Measurements from ENCODE around the gene FLT3LG.

FLT3LG gene, protein sequence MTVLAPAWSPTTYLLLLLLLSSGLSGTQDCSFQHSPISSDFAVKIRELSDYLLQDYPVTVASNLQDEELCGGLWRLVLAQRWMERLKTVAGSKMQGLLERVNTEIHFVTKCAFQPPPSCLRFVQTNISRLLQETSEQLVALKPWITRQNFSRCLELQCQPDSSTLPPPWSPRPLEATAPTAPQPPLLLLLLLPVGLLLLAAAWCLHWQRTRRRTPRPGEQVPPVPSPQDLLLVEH

DNA sequence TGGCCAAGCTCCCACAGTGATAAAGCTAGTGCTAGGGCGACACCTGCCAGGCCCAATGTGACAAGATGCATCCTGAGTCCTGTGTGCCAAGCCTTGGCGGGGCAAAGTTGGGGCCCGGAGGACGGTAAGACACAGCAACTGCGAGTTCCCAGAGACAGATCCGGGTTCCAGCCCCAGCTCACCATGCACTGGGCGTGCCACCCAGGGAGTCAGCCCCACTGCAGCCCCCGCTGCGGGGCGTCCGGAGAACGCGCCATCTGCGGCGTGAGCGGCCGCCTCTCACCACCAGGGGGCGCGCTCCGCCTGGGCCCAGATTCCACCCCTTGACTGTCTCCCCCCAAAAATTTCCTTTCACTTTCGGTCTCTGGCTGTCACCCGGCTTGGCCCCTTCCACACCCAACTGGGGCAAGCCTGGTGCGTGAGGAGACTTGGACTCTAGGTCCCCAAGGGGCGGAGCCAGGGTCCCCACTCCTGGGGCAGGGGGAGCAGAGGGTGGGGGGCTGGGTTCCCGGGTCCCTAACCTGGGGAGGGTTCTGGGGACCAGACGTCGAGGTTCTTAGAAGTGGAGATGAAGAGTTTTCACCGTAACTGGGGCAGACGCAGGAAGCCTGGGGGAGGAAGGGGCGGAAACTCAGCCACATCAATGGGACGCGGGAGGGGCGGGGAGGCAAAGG, at the start of gene FLT3LG:
Gene FLT3LG, plus strand, starts transcription at position 348 of the 674 bp plus-strand sequence. CDS start 425 bp downstream, outside the sequence.
- DNase-seq (ENCODE audit: low spot score) = peak; percentile 85

DNA sequence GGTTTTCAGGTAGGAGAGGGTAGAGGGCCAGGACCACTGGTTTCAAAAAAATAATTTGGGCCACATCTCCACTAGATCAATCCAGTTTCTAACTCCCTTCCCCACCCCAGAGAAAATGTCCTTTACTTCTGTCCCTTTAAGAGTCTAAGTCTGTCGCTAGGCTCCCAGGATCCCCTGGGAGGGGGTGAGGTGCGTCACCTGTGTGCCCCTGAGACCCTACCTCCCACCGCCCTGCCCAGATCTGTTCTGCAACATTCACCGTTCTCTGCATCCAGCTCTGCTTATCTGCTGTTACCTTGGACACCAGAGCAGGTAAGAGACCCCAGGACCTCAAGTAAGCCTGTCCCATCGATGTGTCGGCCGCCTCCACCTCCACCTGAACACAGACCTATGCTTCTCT, 48.8 kb upstream of the FLT3LG start, which contains the start of gene GFY:
Gene GFY, plus strand, starts transcription at position 211 of the 400 bp plus-strand sequence. CDS start 1,043 bp downstream, outside the sequence.
- no peak for DNase-seq (ENCODE audit: low spot score)

DNA sequence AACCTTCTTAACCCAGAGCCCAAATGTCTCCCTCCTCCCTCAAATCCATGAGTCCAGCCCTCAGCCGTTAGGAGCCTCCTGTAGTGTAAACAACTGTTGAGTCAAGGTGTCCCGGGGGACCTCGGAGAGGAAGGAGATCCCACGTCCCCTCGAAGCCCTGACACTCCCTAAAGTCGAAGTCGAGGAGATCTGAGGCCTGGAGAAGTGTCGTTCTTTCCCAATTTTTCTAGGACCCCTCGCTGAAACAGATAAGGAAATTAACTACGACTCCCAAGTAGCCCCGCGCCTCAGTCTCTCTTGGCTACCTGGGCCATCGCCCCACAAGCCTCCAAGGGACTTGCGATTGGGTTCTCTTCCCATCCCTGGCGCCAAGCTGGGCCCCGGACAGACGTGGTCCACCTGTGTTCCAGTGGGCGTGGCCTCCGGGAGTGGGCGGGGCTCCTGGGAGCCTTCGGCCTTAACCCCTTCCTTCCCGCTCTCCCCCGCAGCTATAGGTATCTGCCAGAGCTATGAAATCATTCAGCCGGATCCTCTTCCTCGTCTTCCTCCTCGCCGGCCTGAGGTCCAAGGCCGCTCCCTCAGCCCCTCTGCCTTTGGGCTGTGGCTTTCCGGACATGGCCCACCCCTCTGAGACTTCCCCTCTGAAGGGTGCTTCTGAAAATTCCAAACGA, 48.0 kb upstream of the FLT3LG start:
- DNase-seq (ENCODE audit: low spot score) = no peak

DNA sequence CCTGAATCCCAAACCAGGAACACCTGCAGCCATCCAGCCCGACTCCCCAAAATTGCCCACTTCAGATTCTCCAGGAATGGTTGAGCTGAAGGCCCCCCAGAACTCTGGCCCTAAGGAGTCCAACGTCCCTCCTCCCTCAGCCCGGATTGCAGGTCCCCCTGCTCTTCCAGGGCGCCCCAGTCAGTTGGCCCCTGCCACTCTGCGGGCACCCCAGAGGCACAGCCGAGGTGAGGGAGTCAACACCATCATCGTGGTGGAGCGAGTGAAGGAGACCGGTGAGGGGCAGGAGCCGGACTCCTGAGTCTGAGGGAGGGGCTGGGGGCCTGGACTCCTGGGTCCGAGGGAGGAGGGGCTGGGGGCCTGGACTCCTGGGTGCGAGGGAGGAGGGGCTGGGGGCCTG, 46.7 kb upstream of the FLT3LG start:
- no peak for DNase-seq (ENCODE audit: low spot score)

DNA sequence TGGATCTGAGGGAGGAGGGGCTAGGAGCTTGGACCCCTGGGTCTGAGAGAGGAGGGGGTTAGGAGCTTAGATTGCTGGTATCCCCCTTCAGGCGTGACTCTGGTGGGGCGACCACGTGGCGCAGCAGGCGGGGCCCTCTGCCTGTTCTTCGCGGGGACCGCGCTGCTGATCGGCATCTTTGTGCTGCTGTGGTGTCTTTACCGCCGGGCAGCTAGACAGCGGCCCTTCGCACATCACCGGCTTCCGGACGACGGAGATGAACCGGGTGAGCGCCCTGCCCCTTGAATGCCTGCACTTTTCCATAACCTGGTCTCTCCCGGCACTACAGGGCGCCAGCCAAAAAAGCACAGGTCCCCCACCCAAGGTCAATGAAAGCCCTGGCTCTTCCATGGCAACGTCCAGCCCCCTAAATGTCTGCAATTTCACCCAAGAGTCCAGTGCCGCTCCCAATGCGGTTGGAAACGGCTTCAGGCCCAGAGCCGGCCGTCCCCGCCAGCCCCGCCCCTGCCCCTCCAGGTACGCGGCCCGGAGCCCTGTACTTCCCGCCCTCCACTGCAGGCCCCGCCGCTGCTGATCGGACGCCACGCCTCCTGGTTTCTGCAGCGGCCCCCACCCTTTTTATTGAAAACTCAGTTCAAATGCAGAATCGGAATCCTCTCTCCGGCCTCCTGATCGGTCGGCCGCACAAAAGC, 46.0 kb upstream of the FLT3LG start:
- DNase-seq (ENCODE audit: low spot score) = no peak

DNA sequence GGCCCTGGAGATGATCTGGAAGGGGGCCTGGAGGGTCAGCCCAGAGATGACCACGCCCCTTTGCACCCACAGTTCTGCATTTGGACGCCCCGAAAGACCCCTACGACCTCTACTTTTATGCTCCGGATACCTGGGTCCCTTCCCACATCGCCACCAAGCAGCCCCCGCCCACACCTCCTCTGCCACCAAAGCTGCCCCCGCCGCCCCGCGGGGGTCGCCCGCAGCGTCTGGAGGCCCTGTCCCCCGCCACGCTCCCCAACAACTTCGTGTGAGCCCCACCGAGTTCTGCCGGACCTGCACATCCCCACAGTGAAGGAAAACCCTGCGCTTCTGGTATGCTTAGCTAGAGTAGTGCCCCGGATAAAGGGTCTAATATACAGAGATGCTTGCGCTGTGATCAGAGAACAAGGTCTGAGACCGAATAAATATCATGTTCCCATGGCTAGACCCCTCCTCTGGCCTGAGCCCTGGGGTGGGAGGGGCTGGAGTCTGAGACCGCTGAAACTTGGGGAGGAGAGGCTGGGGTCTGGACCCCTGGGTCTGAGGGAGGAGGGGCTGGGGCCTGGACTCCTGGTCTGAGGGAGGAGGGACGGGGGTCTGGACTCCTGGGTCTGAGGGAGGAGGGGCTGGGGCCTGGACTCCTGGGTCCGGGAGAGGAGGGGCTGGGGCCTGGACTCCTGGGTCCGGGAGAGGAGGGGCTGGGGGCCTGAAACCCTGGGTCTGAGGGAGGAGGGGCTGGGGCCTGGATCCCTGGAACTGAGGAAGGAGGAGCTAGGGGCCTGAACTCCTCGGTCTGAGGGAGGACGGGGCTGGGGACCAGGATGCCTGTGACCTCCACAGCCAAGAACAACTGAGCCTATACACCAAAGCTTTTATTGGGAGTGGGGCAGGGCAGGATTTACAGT, 45.2 kb upstream of the FLT3LG start:
- no peak for DNase-seq (ENCODE audit: low spot score)

DNA sequence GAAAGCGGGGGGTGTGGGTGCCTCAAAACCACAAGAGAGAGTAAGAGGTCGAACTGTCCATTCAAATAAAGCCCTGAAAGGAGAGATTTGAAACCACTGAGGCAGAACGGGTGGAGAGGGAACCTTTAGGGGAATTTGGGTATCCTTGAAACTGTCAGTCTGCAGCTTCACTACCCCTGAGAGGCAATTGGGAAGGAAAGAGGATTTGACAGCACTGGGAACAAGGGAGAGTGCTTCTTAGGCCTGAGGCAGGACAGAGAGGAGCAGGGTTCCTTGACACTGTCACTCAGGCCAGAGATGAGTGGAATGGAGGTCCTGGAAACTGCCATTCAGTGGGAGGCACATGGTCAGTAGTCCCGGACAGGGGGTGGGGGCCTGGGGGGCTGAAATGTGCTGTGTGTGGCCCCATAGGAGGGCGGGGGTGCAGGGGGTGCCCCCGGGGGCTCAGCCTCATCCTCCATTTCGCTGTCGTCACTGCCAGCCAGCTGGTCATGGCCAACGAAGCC, 43.8 kb upstream of the FLT3LG start:
- DNase-seq (ENCODE audit: low spot score) = no peak

DNA sequence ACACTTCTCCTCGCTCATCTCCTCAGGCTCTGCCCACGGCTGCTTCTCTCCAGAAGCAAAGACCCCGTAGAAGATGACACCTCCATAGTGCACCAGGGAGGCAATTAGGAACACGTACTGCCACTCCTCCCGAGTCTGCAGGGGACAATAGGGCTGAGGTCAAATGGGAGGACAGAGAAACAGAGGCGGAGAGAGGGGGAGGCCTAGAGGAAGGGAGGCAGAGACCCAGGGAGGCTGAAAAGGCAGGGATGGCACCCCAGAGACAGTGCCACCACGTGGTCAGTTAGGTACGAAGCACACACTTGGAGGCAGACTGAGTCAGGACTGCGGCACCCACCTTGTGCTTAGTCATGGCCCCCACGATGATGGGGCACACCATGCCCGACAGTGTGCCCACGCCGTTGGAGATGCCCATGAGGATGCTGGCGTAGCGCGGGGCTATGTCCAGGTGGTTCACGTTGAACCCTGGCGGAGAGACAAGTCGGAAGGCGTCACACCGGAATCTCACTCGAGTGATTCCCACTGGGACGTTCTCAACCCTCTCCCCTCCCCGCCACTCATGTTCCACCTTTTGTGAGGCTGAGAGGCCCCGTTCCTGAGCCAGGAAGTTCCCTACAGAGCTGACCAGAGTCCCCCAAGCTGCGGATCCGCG, 43.2 kb upstream of the FLT3LG start:
- no peak for DNase-seq (ENCODE audit: low spot score)

DNA sequence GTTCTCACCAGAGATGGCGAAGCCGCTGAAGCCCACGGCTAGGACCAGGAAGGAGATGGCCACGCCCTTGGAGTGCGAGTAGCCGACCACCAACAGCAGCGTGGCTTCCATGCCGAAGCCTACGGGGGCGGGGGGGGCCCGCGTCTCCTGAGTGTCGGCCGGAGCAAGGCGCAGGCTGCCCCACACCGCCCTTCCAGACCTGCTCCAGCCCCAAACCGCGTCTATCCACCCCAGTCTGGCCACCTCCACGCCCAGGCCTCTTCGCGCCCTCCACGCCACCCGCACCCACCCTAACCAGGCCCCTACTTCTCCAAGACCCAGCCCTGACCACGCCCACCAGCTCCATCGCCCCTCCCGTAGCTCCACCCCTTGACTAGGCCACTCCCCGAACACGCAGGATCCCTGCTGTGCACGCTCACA, 42.7 kb upstream of the FLT3LG start:
- DNase-seq (ENCODE audit: low spot score) = no peak

DNA sequence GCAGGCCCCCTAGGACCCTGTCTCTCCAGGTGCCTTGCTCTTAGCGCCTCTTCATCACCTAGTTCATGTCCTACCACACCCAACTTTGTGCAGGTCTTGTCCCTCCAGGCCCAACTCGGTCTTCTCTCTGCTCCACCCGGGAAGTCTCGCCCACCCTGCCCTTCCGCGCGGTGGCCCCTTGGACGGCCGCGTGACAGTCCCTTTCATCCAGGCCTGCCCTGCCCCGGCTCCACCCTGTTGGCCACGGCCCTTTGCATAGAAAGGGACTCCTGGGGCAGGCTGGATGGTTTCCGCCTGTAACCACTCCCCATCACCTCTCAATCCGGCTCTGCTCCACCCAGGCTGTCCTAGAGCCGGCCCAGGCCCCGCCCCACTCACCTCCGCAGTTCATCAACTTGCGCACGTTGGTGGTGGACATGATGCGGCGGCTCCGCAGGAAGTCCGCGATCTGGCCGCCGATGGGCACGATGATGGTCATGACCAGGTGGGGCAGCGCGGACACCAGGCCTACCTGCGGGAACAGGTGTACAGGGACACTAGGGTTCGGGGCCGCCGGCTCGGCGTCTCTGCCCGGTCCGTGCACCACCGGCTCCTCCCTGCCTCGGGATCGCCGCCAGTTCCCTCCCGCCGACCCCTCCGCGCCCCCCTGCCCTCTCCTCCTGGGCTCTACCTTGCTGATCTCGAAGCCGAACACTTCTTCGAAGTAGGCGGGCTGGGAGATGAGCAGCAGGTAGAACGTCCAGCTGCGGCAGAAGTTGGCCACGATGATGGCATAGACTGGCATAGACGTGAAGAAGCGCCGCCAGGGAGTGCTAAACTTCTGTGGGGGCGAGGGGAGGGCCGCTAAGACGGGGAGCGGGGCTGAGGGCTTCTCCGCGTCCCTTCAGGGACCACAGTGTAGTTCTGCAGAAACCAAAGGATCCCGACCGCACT, 41.6 kb upstream of the FLT3LG start:
- no peak for DNase-seq (ENCODE audit: low spot score)

DNA sequence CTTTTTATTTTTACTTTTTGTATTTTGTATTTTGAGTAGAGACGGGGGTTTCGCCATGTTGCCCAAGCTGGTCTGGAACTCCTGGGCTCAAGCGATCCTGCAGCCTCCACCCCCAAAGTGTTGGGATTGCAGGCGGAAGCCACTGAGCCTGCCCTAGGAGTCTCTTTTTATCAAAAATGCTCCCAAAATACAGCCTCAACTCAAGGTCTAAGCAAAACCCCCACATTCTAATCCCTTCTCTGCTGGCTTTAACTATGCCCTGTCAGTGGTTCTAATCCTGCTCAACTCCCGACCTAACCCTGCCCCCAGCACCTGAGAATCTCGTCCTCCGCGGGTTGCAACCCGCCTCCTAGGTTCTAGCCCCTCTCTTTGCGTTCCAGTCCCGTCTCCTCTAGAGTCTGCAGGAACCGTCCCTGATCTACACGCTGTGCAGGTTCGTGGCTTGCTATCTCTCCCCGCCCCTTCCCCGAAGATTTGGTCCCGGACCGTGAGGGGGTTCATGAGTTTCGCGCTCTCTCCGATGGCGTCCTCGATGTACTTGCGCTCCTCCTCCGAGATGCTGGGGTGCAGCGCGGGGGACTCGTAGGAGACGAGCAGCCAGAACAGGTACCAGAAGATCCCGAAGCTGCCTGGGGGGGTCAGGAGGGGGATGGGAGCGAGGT, 40.6 kb upstream of the FLT3LG start:
- DNase-seq (ENCODE audit: low spot score) = no peak

DNA sequence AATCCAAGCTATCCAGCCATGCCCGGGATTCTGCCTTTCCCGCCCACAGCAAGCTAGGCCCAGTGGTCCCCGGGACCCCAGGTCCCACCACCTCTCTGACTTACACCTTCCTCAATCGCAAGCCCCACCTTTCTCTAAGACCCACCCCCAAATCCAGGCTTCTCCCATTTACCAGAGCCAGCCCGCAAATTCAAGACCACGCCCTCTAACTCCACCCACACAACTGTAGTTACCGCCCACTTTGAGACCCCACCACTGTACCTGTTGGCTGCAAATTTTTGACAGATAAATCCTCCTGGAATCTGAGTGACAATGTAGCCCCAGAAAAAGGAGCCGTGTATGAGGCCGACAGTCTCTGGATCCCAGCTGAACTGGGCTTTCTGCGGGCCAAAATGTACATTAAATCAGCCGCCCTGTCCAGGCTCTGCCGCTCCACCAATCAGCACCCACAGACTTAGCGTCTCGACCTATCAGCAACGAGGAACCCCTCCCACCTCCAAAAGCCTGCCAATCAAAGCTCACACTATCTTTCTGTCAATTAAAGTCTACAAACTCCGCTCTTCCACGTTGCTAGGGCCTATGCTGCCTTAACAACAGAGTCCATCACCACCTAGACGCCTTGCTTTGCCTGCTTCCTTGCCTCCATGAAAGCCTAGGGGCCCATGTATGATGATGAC, 39.0 kb upstream of the FLT3LG start:
- no peak for DNase-seq (ENCODE audit: low spot score)

DNA sequence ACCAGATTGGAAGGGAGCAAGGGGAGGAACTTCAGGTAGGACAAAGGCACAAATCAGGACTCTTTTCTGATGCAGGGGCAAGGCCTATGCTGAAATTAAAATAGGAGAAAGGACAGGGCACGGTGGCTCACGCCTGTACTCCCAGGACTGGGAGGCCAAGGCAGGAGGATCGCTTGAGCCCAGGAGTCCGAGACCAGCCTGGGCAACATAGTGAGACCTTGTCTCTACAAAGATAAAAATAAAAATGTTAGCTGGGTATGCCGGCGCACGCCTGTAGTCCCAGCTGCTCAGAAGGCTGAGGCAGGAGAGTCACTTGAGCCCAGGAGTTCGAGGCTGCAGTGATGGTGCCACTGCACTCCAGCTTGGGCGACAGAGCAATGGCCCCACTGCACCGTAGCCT, 38.3 kb upstream of the FLT3LG start:
- DNase-seq (ENCODE audit: low spot score) = no peak

DNA sequence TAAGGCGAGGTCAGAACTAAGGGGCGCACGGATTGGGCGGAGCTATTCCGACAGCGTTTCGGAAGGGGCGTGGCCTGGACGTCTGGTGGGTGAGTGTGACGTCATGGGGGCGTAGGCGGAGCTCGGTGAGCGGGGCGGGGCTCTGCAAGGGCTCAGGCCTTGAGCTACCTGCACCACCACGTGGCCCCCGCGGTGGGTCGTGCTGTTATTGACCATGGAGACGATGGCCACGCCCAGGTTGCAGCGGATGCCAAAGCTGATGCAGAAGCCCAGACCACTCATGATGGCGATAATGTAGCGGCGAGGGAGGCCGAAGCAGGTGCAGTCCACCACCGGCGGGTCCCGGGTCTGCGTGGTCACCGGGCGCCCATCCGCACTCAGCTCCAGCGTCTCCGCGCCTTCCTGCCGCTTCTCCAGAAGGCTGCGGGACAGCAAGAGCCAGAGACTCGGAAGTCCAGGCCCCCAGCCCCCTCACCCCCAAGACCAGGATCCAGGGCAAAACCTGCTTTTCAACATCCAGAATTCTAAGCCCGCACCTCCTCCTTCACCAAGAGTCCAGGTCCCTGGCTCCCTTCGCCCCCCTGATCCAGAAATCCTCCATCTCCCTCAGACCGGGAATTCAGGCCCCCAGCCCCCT, 37.5 kb upstream of the FLT3LG start:
- DNase-seq (ENCODE audit: low spot score) = no peak

DNA sequence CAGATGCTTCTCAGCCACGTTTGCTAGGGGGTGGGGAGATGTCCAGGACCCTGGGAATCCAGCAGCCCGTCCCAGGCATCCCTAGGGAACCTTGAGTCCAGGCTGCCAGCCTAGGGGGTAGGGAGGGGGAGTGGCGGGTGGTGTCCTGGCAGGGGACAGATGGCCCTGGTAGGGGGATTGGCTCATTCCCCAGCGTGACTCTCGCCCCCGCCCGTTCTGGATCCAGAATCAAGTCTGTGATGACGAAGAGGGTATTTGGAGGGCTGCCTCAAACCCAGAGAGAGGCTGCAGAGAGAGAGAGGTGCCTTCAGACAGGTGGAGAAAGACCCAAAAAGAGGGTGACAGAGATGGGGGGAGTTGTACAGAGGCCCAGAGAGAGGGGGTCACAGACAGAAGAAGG, 36.8 kb upstream of the FLT3LG start:
- no peak for DNase-seq (ENCODE audit: low spot score)

DNA sequence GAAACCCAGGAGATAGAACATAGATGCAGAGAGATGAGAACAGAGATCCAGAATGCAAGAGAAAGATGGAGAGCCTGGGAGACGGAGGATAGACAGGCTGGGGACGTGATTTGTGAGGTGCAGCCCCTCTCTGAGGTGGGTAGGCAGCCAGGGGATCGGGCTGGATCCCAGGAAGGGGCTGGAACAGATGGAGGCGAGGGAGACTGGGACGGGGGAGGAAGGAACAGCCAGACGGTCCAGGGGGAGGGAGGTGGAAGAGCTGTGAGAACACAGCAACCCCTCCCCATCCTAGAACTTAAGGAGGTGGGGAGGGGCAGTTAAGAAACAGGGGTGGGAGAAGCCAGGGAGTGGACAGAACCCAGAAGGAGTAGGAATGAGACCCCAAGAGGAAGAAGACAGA, 35.8 kb upstream of the FLT3LG start:
- no peak for DNase-seq (ENCODE audit: low spot score)

DNA sequence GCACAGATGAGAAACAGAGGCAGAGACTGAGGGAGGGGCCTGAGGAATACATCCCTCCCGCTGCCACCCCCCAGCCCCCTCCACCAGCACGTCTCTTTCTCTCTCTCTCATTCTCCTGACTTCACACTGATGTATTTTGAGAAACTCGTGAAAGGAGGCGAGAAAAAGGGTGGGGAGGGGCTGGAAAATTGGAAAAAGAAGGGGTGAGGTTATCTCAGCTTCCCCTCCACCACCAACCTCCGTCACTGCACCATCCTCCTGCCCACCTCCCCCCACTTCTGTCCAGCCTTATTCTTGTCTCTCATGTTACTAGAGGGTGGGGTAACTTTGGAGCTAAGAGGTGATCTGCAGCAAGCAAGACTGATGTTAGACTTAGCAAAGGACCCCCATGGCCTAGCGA, 34.2 kb upstream of the FLT3LG start:
- no peak for DNase-seq (ENCODE audit: low spot score)

All from left forelimb (tissue), 1 donor.